HepG2 (cell line): ENCODE measurements around the gene C20orf204. TPM values are rescaled to one million over a fixed set of nuclear protein-coding genes. Genes with fewer than 3 reads are reported as not detected.

Experiments
- JUN ChIP-seq: sonication (generic); formaldehyde crosslinking; IDR thresholded peaks from 2 replicates; pipeline ENCODE4 v1.4.0; 2020; ENCODE audit warnings: mild to moderate bottlenecking, missing genetic modification reagents
- KDM4B ChIP-seq: sonication (generic); formaldehyde crosslinking; IDR thresholded peaks from 2 replicates; pipeline ENCODE4 v1.4.0; 2020; ENCODE audit warnings: missing genetic modification reagents
- KDM6A ChIP-seq: IDR thresholded peaks from 2 replicates; pipeline ENCODE4 v1.6.1; 2016; ENCODE audit warnings: low read depth
- POGK ChIP-seq: sonication (generic); formaldehyde crosslinking; conservative IDR thresholded peaks from 2 replicates; pipeline ENCODE4 v1.8.0; 2022; ENCODE audit warnings: mild to moderate bottlenecking, moderate library complexity, missing genetic modification reagents
- RARA ChIP-seq: IDR thresholded peaks from 2 replicates; pipeline ENCODE4 v1.6.1; 2016; ENCODE audit warnings: missing genetic modification reagents, missing compliant biosample characterization
- RBM39 ChIP-seq: fragments of 200-400 bp; formaldehyde crosslinking; IDR thresholded peaks from one replicate; pipeline ENCODE4 v1.6.1; 2018; ENCODE audit warnings: antibody characterized with exemption, mild to moderate bottlenecking, low read depth, low read length; ENCODE audit not compliant: poor library complexity, severe bottlenecking
- REPIN1 ChIP-seq: sonication (generic); formaldehyde crosslinking; IDR thresholded peaks from 2 replicates; pipeline ENCODE4 v1.8.0; 2022; ENCODE audit warnings: missing genetic modification reagents, low read depth, mild to moderate bottlenecking, borderline replicate concordance
- RERE ChIP-seq: IDR thresholded peaks from 2 replicates; pipeline ENCODE4 v1.6.1; 2016; ENCODE audit warnings: low read depth, missing genetic modification reagents, missing compliant biosample characterization
- ZBTB7A ChIP-seq: sonication (generic); formaldehyde crosslinking; IDR thresholded peaks from 2 replicates; pipeline ENCODE4 v1.8.0; 2022; ENCODE audit warnings: mild to moderate bottlenecking, missing genetic modification reagents
- ZNF136 ChIP-seq: sonication (generic); formaldehyde crosslinking; IDR thresholded peaks from 2 replicates; pipeline ENCODE4 v1.8.1; 2022; ENCODE audit warnings: low read depth, mild to moderate bottlenecking, moderate library complexity, missing genetic modification reagents
- ZNF609 ChIP-seq: sonication (generic); formaldehyde crosslinking; IDR thresholded peaks from 2 replicates; pipeline ENCODE4 v1.4.0; 2020; ENCODE audit warnings: mild to moderate bottlenecking, missing genetic modification reagents, borderline replicate concordance
- ZSCAN29 ChIP-seq: sonication (generic); formaldehyde crosslinking; conservative IDR thresholded peaks from 2 replicates; pipeline ENCODE4 v1.4.0; 2020; ENCODE audit warnings: mild to moderate bottlenecking, missing genetic modification reagents
- ZSCAN5A ChIP-seq: sonication (generic); formaldehyde crosslinking; IDR thresholded peaks from 2 replicates; pipeline ENCODE4 v1.8.0; 2022; ENCODE audit warnings: mild to moderate bottlenecking, missing genetic modification reagents, borderline replicate concordance
- polyA plus RNA-seq, 8 experiments: library from polyadenylated mRNA; depleted of rRNA in 3 of 8; stranded (reverse) in 7 of 8; unstranded in 1 of 8; fragments of >200 nt; fragmentation: Illumina TruSeq in 4 of 8; extraction: Trizol in 4 of 8; gene quantifications; 2 replicates each; pipeline versions ENCODE4 v1.2.1 to v1.2.3, GENCODE V29; 2011 to 2016; ENCODE audit warnings: low read depth in 4 of 8, missing spikeins in 1 of 8, mixed read lengths in 1 of 8; ENCODE audit not compliant: insufficient read depth in 1 of 8
- total RNA-seq, 5 experiments: library from RNA; depleted of rRNA; stranded (reverse); fragments of >200 nt; fragmentation: Illumina TruSeq; extraction: Trizol; gene quantifications; 2 replicates each; pipeline ENCODE4 v1.2.3, GENCODE V29; 2016; ENCODE audit warnings: low read depth in 1 of 5

The C20orf204 gene
- total and polyA plus RNA-seq, 2 of the 13 experiments (the other 11 are each of a cell fraction or from before 2014, with no cell fraction given), result 22.1 to 80.0 TPM

- TF ChIP-seq RARA (CRISPR knock-in tag), result peak; percentile 70
- peak; percentile 89 for TF ChIP-seq ZNF609 (CRISPR knock-in tag)
- 0 out of 2 replicates have a peak, but pooled peaks have one; percentile 67 for TF ChIP-seq POGK (CRISPR knock-in tag)
- peak; percentile 98 for TF ChIP-seq ZBTB7A (CRISPR knock-in tag)
- TF ChIP-seq RBM39, result peak; percentile 59
- no peak for TF ChIP-seq KDM4B (CRISPR knock-in tag)
- TF ChIP-seq KDM6A (CRISPR knock-in tag), result peak; percentile 41; the same call in 1 of the 2 replicates
- TF ChIP-seq ZSCAN29 (CRISPR knock-in tag), result peak; percentile 93
- TF ChIP-seq RERE (CRISPR knock-in tag), result no peak
- 0 out of 2 replicates have a peak, but pooled peaks have one; percentile 64 for TF ChIP-seq ZSCAN5A (CRISPR knock-in tag)
- TF ChIP-seq REPIN1 (CRISPR knock-in tag), result 0 out of 2 replicates have a peak, but pooled peaks have one; percentile 40
- TF ChIP-seq JUN (CRISPR knock-in tag), result peak; percentile 63; the same call in 1 of the 2 replicates
- TF ChIP-seq ZNF136 (CRISPR knock-in tag), result 0 out of 2 replicates have a peak, but pooled peaks have one; percentile 25
Observed at GRCh38 chr20:64065062-64065973, 29.3 kb downstream of the C20orf204 start (continued).
